ENCODE measurements around the gene BMP7.

Gene BMP7

DNA sequence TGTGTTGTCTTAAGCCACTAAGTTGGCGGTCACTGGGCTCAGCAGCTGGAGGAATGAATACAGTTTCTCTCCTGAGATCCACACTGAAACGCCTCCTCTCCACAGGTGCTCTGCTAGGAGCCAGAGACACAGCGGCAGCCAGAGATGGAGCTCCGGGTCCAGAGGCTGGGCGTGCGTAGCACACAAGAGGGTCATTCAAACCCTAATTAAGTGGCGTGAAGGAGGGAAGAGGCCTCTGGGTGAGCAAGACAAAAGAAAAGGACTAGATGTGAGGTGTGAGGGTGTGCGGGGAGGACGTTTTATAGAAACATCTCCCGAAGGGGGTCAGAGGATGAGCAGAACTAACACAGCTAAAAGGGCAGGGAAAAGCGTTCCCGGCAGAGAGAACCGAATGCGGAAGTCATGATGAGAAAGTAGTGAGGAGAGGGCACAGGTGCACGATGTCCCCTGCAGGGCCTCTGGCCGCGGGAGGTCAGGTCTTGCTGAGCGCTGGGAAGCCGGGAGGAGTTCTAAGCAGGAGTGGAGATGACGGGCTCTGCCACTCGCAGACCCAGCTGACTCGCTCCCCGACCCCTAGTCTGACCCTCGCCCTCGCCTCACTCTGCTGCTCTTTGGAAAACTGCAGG is 54.4 kb downstream of the BMP7 start:
- Histone ChIP-seq H2BK12ac (ENCODE audit: low read length) (no peak overlapping the region), H3K4me3 (ENCODE audit: low read length in 2 of 2) (peak overlapping the region; percentile 9 to 33), H2BK5ac (ENCODE audit: low read length) (no peak overlapping the region), H4K91ac (ENCODE audit: low read depth, low read length, poor library complexity) (no peak overlapping the region), H3K36me3 (replicated peaks in 1 of 2; ENCODE audit: control insufficient read depth in 2 of 2, insufficient read depth in 2 of 2, low read length in 2 of 2) (peaks cover 0 to 32% of the 10 kb centered on the region in 2 donors), H3K9ac (ENCODE audit: low read depth, low read length, poor library complexity) (peak overlapping the region; percentile 13), H2BK15ac (ENCODE audit: low read length) (no peak overlapping the region), H3K14ac (ENCODE audit: low read length) (no peak overlapping the region), H3K27ac (replicated peaks; ENCODE audit: low read length) (peak overlapping the region; percentile 63), H3K79me1 (ENCODE audit: low read depth, low read length) (no peaks in the 10 kb centered on the region), H2AFZ (ENCODE audit: low read length) (peak overlapping the region; percentile 74), H3K27me3 (ENCODE audit: control insufficient read depth in 3 of 3, insufficient read depth in 3 of 3, low read depth in 1 of 3, low read length in 3 of 3) (peaks cover 0 to 2% (median 0%) of the 10 kb centered on the region in 3 experiments), H4K8ac (ENCODE audit: low read depth, low read length) (no peak overlapping the region), H3K4ac (ENCODE audit: low read length) (no peak overlapping the region), H3K23ac (ENCODE audit: low read depth, low read length, poor library complexity) (peak overlapping the region; percentile 38), H3K4me2 (ENCODE audit: insufficient read depth, low read length, poor library complexity, severe bottlenecking) (peak overlapping the region; percentile 35), H2BK120ac (ENCODE audit: low read depth, low read length) (peak overlapping the region; percentile 33), H3K9me3 (replicated peaks in 1 of 2; ENCODE audit: control insufficient read depth in 2 of 2, insufficient read depth in 1 of 2, low read depth in 1 of 2, low read length in 2 of 2) (peaks cover 0 to under 1% of the 10 kb centered on the region in 2 donors), H3K18ac (ENCODE audit: low read length) (peak overlapping the region; percentile 93), H2AK5ac (ENCODE audit: low read depth, low read length) (peak overlapping the region; percentile 57), H3K4me1 (ENCODE audit: control insufficient read depth in 2 of 2, insufficient read depth in 1 of 2, low read depth in 1 of 2, low read length in 2 of 2) (peaks cover 19 to 23% of the 10 kb centered on the region in 2 donors)
- peak; percentile 67 for DNase-seq (ENCODE audit: low spot score)
- WGBS, 2 donors (ENCODE audit: extremely low coverage in 2 of 2, insufficient read length in 2 of 2, insufficient replicate concordance in 1 of 2) = no CpG with 5 or more reads among the region's 25 CpGs

DNA sequence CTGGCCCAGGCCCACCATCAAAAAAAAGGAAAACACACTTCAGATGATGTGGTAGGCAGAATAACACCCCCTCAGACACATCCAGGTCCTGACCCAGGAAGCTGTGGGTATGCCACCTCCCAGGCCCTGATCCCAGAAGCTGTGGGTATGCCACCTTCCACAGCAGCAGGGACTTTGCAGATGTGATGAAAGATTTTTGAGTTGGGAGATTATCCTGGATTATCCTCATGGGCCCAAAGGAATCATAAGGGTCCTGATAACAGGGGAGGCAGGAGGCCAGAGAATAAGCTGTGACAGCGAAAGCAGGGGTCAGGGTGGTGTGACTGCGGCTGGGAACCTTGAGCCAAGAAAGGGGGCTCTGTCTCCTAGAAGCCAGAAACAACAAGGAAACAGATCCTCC is 55.0 kb downstream of the BMP7 start:
- Histone ChIP-seq H3K9me3 (replicated peaks in 1 of 2; ENCODE audit: control insufficient read depth in 2 of 2, insufficient read depth in 1 of 2, low read depth in 1 of 2, low read length in 2 of 2) (peaks cover 0 to 2% of the 10 kb centered on the region in 2 donors), H3K27me3 (ENCODE audit: control insufficient read depth in 3 of 3, insufficient read depth in 3 of 3, low read depth in 1 of 3, low read length in 3 of 3) (peaks cover 0 to 2% (median 0%) of the 10 kb centered on the region in 3 experiments), H2BK12ac (ENCODE audit: low read length) (no peak overlapping the region), H2AK5ac (ENCODE audit: low read depth, low read length) (peak overlapping the region; percentile 34), H3K9ac (ENCODE audit: low read depth, low read length, poor library complexity) (no peak overlapping the region), H3K23ac (ENCODE audit: low read depth, low read length, poor library complexity) (no peak overlapping the region), H2BK120ac (ENCODE audit: low read depth, low read length) (no peak overlapping the region), H3K14ac (ENCODE audit: low read length) (no peak overlapping the region), H3K4me3 (ENCODE audit: low read length in 2 of 2) (no peak overlapping the region), H3K36me3 (replicated peaks in 1 of 2; ENCODE audit: control insufficient read depth in 2 of 2, insufficient read depth in 2 of 2, low read length in 2 of 2) (peaks cover 0 to 34% of the 10 kb centered on the region in 2 donors), H3K4me1 (ENCODE audit: control insufficient read depth in 2 of 2, insufficient read depth in 1 of 2, low read depth in 1 of 2, low read length in 2 of 2) (peaks cover 17 to 23% of the 10 kb centered on the region in 2 donors), H4K91ac (ENCODE audit: low read depth, low read length, poor library complexity) (no peak overlapping the region), H3K18ac (ENCODE audit: low read length) (peak overlapping the region; percentile 8), H2BK5ac (ENCODE audit: low read length) (no peak overlapping the region), H2BK15ac (ENCODE audit: low read length) (no peak overlapping the region), H3K27ac (replicated peaks; ENCODE audit: low read length) (peak overlapping the region; percentile 17), H2AFZ (ENCODE audit: low read length) (no peak overlapping the region), H3K4ac (ENCODE audit: low read length) (no peak overlapping the region), H4K8ac (ENCODE audit: low read depth, low read length) (no peak overlapping the region), H3K79me1 (ENCODE audit: low read depth, low read length) (no peaks in the 10 kb centered on the region), H3K4me2 (ENCODE audit: insufficient read depth, low read length, poor library complexity, severe bottlenecking) (peak overlapping the region; percentile 21)
- no CpG with 5 or more reads among the region's 2 CpGs for WGBS, 2 donors (ENCODE audit: extremely low coverage in 2 of 2, insufficient read length in 2 of 2, insufficient replicate concordance in 1 of 2)
- no peak for DNase-seq (ENCODE audit: low spot score)

DNA sequence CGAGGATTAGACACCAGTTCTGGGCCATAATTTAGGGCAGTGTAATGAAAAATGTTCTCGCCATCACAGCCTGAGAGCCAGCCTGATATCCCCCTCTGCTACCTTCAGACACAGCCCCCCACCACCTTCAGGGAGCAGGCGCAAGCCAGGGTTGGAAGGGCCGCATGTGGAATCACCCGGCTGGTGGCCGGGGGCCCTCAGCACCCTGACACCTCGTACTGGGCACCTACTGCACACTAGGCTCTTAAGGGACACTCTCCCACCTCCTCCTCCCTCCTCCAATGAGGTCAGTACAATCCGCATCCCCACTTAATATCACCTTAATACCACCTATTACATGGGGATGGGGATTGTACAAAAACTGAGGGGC is 55.5 kb downstream of the BMP7 start:
- Histone ChIP-seq H3K4ac (ENCODE audit: low read length) (no peak overlapping the region), H3K23ac (ENCODE audit: low read depth, low read length, poor library complexity) (no peak overlapping the region), H3K4me2 (ENCODE audit: insufficient read depth, low read length, poor library complexity, severe bottlenecking) (no peak overlapping the region), H4K91ac (ENCODE audit: low read depth, low read length, poor library complexity) (no peak overlapping the region), H3K9me3 (replicated peaks in 1 of 2; ENCODE audit: control insufficient read depth in 2 of 2, insufficient read depth in 1 of 2, low read depth in 1 of 2, low read length in 2 of 2) (peaks cover 0 to 2% of the 10 kb centered on the region in 2 donors), H2BK15ac (ENCODE audit: low read length) (no peak overlapping the region), H3K36me3 (replicated peaks in 1 of 2; ENCODE audit: control insufficient read depth in 2 of 2, insufficient read depth in 2 of 2, low read length in 2 of 2) (peaks cover 2 to 37% of the 10 kb centered on the region in 2 donors), H3K27me3 (ENCODE audit: control insufficient read depth in 3 of 3, insufficient read depth in 3 of 3, low read depth in 1 of 3, low read length in 3 of 3) (peaks cover 0 to 2% (median 0%) of the 10 kb centered on the region in 3 experiments), H3K4me1 (ENCODE audit: control insufficient read depth in 2 of 2, insufficient read depth in 1 of 2, low read depth in 1 of 2, low read length in 2 of 2) (peaks cover 17 to 23% of the 10 kb centered on the region in 2 donors), H2BK120ac (ENCODE audit: low read depth, low read length) (no peak overlapping the region), H3K27ac (replicated peaks; ENCODE audit: low read length) (no peak overlapping the region), H2AK5ac (ENCODE audit: low read depth, low read length) (peak overlapping the region; percentile 34), H2BK12ac (ENCODE audit: low read length) (no peak overlapping the region), H3K18ac (ENCODE audit: low read length) (peak overlapping the region; percentile 83), H3K14ac (ENCODE audit: low read length) (no peak overlapping the region), H2BK5ac (ENCODE audit: low read length) (no peak overlapping the region), H4K8ac (ENCODE audit: low read depth, low read length) (no peak overlapping the region), H3K4me3 (ENCODE audit: low read length in 2 of 2) (no peak overlapping the region), H2AFZ (ENCODE audit: low read length) (no peak overlapping the region), H3K79me1 (ENCODE audit: low read depth, low read length) (no peaks in the 10 kb centered on the region), H3K9ac (ENCODE audit: low read depth, low read length, poor library complexity) (no peak overlapping the region)
- WGBS, 2 donors (ENCODE audit: extremely low coverage in 2 of 2, insufficient read length in 2 of 2, insufficient replicate concordance in 1 of 2) = no CpG with 5 or more reads among the region's 8 CpGs
- DNase-seq (ENCODE audit: low spot score) = no peak

DNA sequence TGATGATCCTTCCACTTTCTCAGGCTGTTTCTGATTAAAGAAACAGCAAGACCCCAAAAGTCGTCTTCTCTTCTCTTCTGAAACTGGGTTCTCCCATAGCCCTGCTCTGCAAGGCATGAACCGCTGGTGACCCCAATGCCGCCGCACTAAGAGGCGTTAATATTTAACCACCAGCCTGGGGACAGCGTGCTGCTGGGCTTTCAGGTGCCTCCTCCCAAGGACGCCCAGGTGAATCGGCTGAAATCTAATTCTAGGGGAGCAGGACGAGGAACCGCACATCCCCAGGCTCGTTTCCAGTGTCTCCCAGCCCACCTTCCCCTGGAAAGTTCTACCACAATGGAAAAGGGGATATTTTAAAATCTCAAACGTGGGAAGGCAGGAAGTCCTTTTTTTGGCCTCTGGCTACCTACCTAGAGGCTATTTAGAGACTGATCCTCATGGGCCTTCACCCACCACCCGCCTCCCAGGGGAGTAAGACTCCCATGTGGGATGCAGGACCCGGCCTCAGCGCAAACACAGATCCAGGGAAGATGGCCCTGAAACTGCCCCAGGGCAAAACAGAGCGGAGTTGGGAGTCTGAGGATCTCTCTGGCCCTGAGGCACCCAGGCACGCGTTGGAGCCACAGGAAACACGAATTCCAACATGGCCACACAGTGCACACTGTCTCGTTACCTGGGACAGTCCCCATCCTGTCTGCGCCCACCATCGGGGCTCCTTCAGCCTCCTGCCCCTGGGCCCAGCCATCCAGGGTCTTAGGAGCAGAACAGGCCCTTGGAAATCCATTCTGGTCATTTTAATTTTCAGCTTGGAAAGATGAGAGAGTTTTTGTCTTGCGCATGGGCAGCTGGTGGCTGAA is 56.2 kb downstream of the BMP7 start:
- no CpG with 5 or more reads among the region's 23 CpGs for WGBS, 2 donors (ENCODE audit: extremely low coverage in 2 of 2, insufficient read length in 2 of 2, insufficient replicate concordance in 1 of 2)
- Histone ChIP-seq H3K23ac (ENCODE audit: low read depth, low read length, poor library complexity) (no peak overlapping the region), H3K18ac (ENCODE audit: low read length) (peak overlapping the region; percentile 73), H2AK5ac (ENCODE audit: low read depth, low read length) (peak overlapping the region; percentile 34), H4K8ac (ENCODE audit: low read depth, low read length) (no peak overlapping the region), H3K36me3 (replicated peaks in 1 of 2; ENCODE audit: control insufficient read depth in 2 of 2, insufficient read depth in 2 of 2, low read length in 2 of 2) (peaks cover 2 to 42% of the 10 kb centered on the region in 2 donors), H2BK12ac (ENCODE audit: low read length) (no peak overlapping the region), H3K79me1 (ENCODE audit: low read depth, low read length) (no peaks in the 10 kb centered on the region), H2AFZ (ENCODE audit: low read length) (no peak overlapping the region), H3K27me3 (ENCODE audit: control insufficient read depth in 3 of 3, insufficient read depth in 3 of 3, low read depth in 1 of 3, low read length in 3 of 3) (peaks cover 0 to 2% (median 0%) of the 10 kb centered on the region in 3 experiments), H3K9ac (ENCODE audit: low read depth, low read length, poor library complexity) (no peak overlapping the region), H3K9me3 (replicated peaks in 1 of 2; ENCODE audit: control insufficient read depth in 2 of 2, insufficient read depth in 1 of 2, low read depth in 1 of 2, low read length in 2 of 2) (peaks cover 0 to 2% of the 10 kb centered on the region in 2 donors), H3K27ac (replicated peaks; ENCODE audit: low read length) (no peak overlapping the region), H3K4me1 (ENCODE audit: control insufficient read depth in 2 of 2, insufficient read depth in 1 of 2, low read depth in 1 of 2, low read length in 2 of 2) (peaks cover 17 to 23% of the 10 kb centered on the region in 2 donors), H2BK5ac (ENCODE audit: low read length) (no peak overlapping the region), H4K91ac (ENCODE audit: low read depth, low read length, poor library complexity) (no peak overlapping the region), H3K14ac (ENCODE audit: low read length) (no peak overlapping the region), H2BK120ac (ENCODE audit: low read depth, low read length) (no peak overlapping the region), H2BK15ac (ENCODE audit: low read length) (no peak overlapping the region), H3K4me3 (ENCODE audit: low read length in 2 of 2) (no peak overlapping the region), H3K4ac (ENCODE audit: low read length) (no peak overlapping the region), H3K4me2 (ENCODE audit: insufficient read depth, low read length, poor library complexity, severe bottlenecking) (no peak overlapping the region)
- DNase-seq (ENCODE audit: low spot score) = no peak

Data from neuronal stem cell (in vitro differentiated cells).